Measurements from ENCODE around the gene ZFPL1. TPM values are rescaled to one million over a fixed set of nuclear protein-coding genes. Genes with fewer than 3 reads are reported as not detected.
A peak's percentile ranks its signal among the peaks of the same experiment; 100 is the strongest.

ZFPL1 gene
- total and polyA plus RNA-seq, 11 donors, result 19.6 to 44.4 (median 25.4) TPM

- H3K4me3 ChIP-seq, result peak overlapping the region; percentile 63 to 98 (median 89)
- peak overlapping the region in 10 of 12 donors; percentile 94 to 99 (median 98) for H3K27ac ChIP-seq
- H3K36me3 ChIP-seq, result peaks cover 0 to 50% (median 47%) of the 10 kb centered on the region in 9 donors
- intact Hi-C loops (cut with DNase I), result no loop called here
- H3K9me3 ChIP-seq, result no peaks in the 10 kb centered on the region
- no peak for ATAC-seq
- H3K27me3 ChIP-seq, result no peaks in the 10 kb centered on the region
- DNase-seq, result peak in 2 of 5 donors; percentile 19 to 28
- TF ChIP-seq POLR2A (IDR thresholded peaks at IDR 0.05), result no peak
- TF ChIP-seq CTCF (IDR thresholded peaks at IDR 0.05), result no peak
- peaks cover 0 to 34% (median 26%) of the 10 kb centered on the region in 12 donors for H3K4me1 ChIP-seq
- 42 to 53% (median 48%) methylated on average over 16 to 18 of the region's 18 CpGs for whole genome bisulfite sequencing, 4 donors
Measured at GRCh38 chr11:65132988-65133700, 49.1 kb downstream of the ZFPL1 start.

GRCh38 chr11:65133724-65134123 is 49.7 kb downstream of the ZFPL1 start:
- TF ChIP-seq POLR2A (IDR thresholded peaks at IDR 0.05) (no peak), CTCF (IDR thresholded peaks at IDR 0.05) (no peak)
- Histone ChIP-seq H3K4me1 (peaks cover 0 to 34% (median 26%) of the 10 kb centered on the region in 12 donors), H3K27me3 (no peaks in the 10 kb centered on the region), H3K27ac (peak overlapping the region; percentile 94 to 99 (median 98)), H3K9me3 (no peaks in the 10 kb centered on the region), H3K4me3 (peak overlapping the region; percentile 63 to 98 (median 89)), H3K36me3 (peaks cover 0 to 44% (median 42%) of the 10 kb centered on the region in 9 donors)
- DNase-seq, result peak in 2 of 5 donors; percentile 49 to 51
- ATAC-seq, result peak in 1 of 4 donors; percentile 2
- WGBS, 4 donors, result 2 to 4% (median 3%) methylated on average over 11 to 20 of the region's 20 CpGs
- intact Hi-C loops (cut with DNase I), result loop anchor here in 2 of 10 donors (2.0 kb wide), 1 partner anchor 47 kb away; the partner anchor contains the start of gene CAPN1 (in 2 of the 2)

GRCh38 chr11:65134240-65134951 is 50.4 kb downstream of the ZFPL1 start, which contains the start of gene SYVN1:
Gene SYVN1 (minus strand): TSS chr11:65134519. CDS start chr11:65133601, 918 bp downstream.
- TF ChIP-seq POLR2A (IDR thresholded peaks at IDR 0.05), result peak; percentile 57 to 85
- no peak for TF ChIP-seq CTCF (IDR thresholded peaks at IDR 0.05)
- H3K4me3 ChIP-seq, result peak within 1 kb of the TSS; percentile 63 to 98 (median 89)
- peak; percentile 87 to 93 (median 92) for ATAC-seq
- peaks cover 0 to 34% (median 26%) of the 10 kb centered on the region in 12 donors for H3K4me1 ChIP-seq
- peak; percentile 91 to 94 (median 93) for DNase-seq
- H3K27me3 ChIP-seq, result no peaks in the 10 kb centered on the region
- intact Hi-C loops (cut with DNase I), result loop anchor here in 2 of 10 donors (2.0 kb wide), 1 partner anchor 46 kb away; the partner anchor contains the start of gene CAPN1 (in 2 of the 2)
- H3K36me3 ChIP-seq, result peaks cover 0 to 37% (median 35%) of the 10 kb centered on the region in 9 donors
- 0 to 1% (median 1%) methylated on average over 34 to 60 of the region's 60 CpGs for WGBS, 4 donors
- H3K27ac ChIP-seq, result peak within 1 kb of the TSS; percentile 94 to 99 (median 98)
- H3K9me3 ChIP-seq, result no peaks in the 10 kb centered on the region

All from heart left ventricle (tissue), 16 donors.